Inflammatory macrophage treated with lipopolysaccharide for 1 hour (primary cell): ENCODE measurements around the gene NLGN1.

Experiments used
- DNase-seq, 2 donors: peaks; one replicate each; pipeline ENCODE4 v3.0.0-alpha.2; 2020 to 2022

Gene NLGN1

DNA sequence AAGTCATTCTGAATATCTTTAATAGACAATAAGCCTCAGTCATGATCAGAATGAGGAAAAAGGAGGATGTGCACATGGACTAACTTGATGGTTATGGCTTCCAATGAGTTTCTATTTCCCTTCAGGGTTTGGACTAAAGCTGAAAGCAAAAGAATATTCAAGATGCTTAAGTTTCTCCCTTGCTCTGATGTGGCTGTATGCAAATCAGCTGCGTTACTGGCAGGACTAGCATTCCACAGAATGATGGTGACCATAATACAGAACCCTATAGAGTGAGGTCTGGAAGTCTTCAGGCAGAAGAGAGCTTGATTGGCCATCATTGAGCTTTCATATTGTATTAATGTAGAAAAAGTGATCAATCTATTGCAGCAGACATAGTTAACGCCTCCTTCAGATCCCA lies 466.0 kb downstream of the NLGN1 start:
- no peak for DNase-seq

- no peak for DNase-seq
Observed at GRCh38 chr3:173865900-173866498, 468.5 kb downstream of the NLGN1 start.

DNA sequence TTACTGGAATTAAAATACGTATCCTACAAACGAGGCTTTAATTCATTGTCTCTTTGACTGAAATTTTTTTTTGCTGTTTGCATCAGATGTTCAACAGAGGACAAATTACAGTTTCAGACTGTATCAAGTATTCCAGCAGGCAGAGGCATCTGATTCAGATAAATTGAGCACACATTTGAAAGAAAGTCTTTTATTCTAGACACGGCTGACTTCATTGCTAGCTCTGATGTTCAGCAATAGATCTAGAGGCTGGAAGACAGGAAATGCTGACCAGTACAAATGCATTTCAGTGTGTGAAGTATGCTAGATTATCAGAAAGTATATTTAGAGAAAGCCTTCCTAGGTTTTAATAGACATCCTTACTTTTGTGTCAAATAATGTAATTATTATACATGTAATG lies 472.2 kb downstream of the NLGN1 start:
- DNase-seq: no peak

- DNase-seq: no peak
Observed at GRCh38 chr3:173870976-173871375, 473.4 kb downstream of the NLGN1 start.

DNA sequence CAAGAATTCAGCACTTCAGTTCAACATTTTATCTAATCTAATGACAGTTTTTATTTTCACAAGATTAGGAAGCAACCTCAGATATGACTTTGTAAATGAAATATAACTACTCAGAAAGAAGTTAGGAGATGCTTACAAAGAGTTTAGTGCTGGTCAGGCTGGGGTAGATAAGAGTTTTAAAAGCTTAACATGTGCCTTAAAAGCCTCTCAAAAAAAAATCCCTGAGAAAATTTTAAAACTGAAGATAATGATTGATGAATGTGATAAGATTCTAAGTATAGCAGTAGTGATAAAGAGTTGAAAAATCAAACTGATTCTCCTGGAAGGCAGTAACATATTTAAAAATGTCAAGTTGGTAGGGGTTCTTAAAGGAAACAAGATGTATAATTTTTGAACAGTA lies 478.2 kb downstream of the NLGN1 start:
- no peak for DNase-seq

DNA sequence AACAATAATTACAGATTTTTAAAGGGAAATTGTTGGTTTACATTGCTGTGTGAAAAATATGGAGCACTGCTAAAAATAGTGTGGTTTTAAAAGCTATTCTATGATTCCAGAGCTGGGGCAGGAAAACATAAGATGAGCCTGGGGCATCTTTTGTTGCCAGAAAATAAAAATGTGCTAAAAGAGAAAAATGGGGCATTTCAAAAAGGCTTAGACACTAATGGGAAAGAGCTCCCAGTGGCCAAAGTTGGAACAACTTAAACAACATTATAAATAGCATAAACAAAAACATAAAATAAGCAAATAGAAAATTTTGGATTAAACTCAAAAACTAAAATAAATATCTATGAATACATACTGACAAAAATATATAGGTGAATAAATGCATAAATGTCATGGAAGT lies 478.9 kb downstream of the NLGN1 start:
- no peak for DNase-seq

GRCh38 chr3:173887888-173888287 lies 490.3 kb downstream of the NLGN1 start:
- no peak for DNase-seq

DNA sequence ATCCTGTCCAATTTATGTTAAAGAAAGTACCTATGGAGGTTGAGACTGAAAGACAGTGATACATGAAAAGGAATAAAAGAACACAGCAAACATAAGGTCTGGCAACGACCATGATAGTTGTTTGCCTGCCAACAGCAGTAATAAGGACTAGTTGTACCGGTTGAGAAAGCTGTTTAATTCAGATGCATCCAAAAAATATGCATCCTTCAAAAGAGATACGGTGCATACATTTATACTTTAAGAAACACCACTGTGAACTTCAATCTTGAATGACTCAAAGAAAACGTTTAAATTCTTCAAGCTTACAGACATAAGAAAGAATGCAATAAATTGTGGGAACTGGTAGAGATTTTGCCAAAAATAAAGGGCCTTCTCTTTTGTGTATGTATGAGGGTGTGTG lies 492.1 kb downstream of the NLGN1 start:
- no peak for DNase-seq

DNA sequence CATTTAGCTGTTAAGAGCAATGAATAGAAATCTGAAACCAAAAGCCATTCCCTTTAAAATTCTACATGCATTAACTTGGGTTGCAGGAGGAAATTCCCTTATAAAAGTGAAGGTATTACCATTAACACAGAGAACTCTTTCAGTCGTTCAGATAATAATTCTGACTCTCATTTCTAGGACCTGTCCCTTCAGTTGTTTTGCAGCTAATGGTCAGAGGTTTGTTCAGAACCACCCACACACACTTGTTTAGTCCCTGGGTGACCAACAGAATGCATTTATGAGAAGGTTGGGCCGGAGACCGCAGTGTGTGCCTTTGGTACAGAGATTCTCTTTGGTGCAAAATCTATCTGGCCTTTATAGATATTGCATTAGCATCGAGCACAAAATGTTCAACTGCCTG lies 492.5 kb downstream of the NLGN1 start:
- no peak for DNase-seq

DNA sequence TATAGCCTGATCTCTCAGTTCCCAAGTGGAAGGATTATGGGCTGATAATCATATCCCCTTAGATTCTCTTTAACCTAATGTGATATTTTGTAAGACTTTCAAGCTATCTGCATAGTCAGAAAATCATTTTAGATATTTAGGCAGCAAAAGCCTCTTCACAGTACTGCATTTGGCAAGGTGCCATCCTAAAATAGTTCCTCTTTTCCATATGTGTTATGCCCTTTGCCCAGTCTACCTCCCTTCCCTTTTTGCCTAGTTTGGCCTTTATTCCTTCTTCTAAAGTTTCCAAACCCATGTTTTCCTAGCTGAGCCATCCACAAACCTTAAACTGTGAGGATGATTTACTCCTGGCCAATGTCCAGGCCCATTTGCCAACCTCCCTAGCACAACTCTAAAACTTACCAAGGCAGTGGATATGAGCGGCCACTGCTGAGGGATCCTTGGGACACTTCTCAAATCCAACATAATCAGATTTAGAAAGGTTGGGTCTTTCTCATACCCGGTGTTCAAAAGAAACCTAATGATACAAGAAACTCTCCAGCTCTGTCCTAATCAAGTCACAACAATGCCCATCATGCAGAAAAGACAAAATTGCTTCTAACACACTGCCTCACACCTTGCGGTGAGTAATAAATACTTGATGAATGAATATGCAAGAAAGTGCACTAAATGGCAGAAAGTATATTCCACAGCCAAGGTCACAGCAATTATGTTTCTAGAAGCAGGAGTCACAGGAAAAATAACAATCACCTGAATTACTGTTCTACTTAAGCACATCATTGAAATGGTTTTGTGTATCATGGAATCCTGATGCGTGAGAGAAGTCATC lies 493.9 kb downstream of the NLGN1 start:
- DNase-seq: peak; percentile 3 to 48

DNA sequence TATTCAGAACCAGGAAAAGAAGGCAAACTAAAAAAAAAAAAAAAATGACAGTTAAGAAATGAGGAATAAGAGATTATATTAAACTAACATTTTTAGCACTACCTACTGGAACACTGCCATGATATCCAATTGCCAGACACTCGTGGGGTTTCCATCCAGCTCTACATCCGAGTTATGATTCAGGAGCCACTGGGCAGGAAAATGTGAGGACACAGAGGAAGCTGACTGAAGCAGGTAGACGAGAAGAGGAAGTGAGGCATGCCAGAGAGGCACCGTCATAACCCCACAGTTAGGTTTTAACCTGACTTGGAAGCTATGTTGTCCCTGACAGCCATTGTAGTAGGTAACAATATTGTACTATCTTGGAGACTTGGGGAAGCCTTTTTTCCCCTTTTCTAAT lies 495.0 kb downstream of the NLGN1 start:
- no peak for DNase-seq

- DNase-seq: no peak
Observed at GRCh38 chr3:173893066-173893465, 495.5 kb downstream of the NLGN1 start.

DNA sequence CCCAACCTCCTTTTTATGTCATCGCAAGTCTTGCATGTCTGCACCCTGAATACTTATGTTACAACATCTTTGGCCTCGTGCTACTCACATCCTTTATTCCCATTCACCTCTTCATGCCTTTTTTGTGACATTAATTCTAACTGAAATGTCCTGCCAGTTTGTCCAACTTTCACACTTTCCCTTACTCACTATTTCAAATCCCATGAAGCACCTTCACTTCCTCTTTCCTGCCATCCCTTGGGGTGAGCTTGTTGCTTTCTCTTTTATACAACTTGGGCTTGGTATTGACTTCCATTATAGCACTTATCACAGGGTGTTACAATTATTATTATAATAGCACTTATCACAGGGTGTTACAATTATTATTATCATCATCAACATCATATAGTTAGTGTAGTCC lies 496.3 kb downstream of the NLGN1 start:
- no peak for DNase-seq

DNA sequence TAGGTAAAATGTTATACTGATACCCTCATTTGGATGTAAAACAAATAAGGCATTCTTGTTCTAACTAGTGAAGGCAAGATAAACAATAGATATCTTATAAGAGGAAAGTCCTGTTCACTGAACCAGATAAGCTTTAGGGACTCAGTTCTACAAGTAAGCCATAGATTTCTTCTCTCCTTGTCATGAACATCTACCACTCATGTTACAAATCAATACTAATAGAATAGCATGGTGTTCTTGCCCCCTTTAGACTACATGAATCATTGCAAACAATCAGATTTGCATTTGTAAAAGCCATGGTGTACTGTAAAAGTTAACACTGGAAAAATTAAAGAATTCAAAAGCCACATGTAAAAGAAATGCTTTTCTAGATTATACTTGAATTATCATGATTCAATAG lies 500.1 kb downstream of the NLGN1 start:
- no peak for DNase-seq

DNA sequence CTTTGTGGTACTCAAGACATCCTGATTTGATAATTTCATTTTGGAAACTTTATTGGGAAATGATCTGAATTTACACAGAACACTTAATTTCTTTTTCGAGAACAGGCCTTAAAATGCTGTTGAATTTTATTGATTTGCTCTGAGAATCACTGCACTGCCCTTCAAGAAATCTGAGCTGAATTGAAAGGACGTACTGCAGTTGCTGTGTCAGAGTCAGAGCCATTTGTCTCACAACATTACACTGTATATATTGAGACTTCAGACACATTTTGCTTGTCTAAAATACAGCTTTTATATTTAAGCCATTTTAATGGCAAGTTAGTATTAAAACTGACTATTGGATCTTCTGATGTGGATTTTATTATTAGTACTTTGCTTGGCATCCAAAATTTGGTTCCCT lies 504.1 kb downstream of the NLGN1 start:
- no peak for DNase-seq

DNA sequence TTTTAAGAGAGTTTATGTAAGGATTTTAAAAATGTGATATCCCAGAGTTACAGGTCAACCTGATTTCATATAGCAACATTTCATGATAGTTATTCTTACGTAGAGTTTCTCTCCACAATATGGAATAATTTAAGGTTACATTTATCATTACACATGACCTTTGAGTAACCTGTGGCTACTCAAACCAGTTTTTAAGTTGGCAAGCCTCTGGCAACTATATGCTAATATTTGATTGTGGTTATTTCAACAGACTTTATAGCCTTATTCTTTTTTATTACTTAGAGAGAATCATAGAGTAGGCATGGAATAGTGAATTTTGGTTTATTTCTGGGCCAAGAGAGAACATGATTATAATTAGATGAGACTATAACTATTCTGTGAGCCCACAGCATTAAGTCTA lies 504.9 kb downstream of the NLGN1 start:
- no peak for DNase-seq

- no peak for DNase-seq
Observed at GRCh38 chr3:173902871-173903270, 505.3 kb downstream of the NLGN1 start.

DNA sequence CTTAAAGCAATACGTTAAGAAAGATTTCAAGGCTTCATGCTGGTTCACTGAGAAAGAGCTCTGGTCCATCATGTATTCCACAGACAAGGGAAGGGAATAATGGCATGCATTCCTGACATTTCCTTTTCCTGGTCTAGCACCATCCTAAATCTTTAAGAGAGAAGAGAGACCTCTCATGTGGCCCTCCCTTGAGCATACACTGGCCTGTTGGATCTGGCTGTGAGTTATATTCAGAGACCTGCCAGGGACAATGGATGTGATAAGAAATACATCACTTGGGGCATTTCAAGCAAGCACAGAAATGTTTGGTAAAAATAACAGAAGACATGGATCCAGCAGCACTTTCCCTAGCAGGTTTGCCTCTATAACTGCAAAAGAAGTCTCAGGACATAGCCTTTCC lies 507.8 kb downstream of the NLGN1 start:
- DNase-seq: no peak

- DNase-seq: no peak
Observed at GRCh38 chr3:173911446-173911845, 513.9 kb downstream of the NLGN1 start.

DNA sequence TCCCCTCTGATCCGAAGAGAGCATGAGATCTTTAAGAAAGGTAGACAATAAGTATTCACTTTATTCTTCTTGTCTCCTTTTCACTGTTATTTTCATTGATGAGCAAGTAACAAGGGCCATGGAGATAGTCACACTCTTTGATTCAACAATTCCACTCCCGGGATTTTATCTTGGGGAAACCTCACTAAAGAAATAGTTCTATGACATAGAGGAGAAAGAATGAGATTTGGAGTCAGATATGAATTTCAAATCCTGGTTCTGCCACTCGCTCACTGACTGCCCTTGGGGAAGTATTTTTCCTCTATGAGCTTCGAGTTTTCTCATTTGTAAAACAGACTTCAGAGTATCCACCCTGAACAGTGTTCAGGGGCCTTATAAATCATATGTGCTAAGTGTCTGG lies 514.6 kb downstream of the NLGN1 start:
- no peak for DNase-seq

- no peak for DNase-seq
Observed at GRCh38 chr3:173913397-173913796, 515.9 kb downstream of the NLGN1 start.

GRCh38 chr3:173913974-173914421 lies 516.5 kb downstream of the NLGN1 start:
- no peak for DNase-seq

DNA sequence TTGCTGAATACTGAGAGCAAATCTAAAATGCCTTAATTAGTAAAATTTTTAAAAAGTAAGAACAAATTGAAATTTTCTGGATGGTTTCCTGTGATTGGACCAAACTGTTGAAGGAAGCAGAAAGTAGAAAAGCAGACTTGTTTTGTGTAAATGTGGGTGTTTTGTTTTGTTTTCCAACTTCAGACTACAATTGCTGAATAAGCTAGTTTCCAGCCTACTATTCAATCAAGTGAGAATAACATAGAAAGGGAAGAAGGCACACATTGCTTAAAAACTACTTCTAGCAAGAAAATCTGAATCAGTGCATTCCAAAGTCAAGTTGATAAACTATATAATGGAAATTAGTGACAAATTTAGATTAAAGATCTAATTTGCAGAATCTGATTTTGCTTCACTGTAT lies 519.3 kb downstream of the NLGN1 start:
- no peak for DNase-seq

- DNase-seq: no peak
Observed at GRCh38 chr3:173920386-173920785, 522.8 kb downstream of the NLGN1 start.

DNA sequence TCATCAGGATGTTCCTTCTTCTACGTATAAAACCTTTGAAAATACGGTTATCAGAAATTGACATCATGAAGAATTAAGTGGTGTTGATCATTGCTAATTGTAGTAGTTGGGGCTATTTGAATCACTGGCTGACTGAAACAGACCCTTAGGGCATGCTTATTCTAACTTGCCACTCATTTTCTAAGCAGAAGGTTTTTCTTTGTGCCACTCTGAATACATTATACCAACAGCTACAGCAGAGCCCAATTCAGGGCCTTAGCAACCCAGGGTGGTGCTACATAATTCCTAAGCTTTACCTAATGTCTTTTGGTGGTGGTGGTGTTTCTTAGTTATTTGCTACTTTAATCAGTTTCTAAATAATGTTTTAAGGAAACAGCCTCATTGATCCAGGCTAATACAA lies 524.2 kb downstream of the NLGN1 start:
- DNase-seq: no peak
